Measurements from ENCODE around the gene HOXA4. TPM values are rescaled to one million over a fixed set of nuclear protein-coding genes. Genes with fewer than 3 reads are reported as not detected.

The HOXA4 gene
- total RNA-seq, 1 donor from 2014 or later, result 4.1 TPM

GRCh38 chr7:27158436-27159265 is 28.1 kb upstream of the HOXA4 start:
- DNase-seq (ENCODE audit: low spot score), result no peak

- DNase-seq (ENCODE audit: low spot score), result no peak
Measured at GRCh38 chr7:27157702-27158431, 27.3 kb upstream of the HOXA4 start.

- peak; percentile 17 for DNase-seq (ENCODE audit: low spot score)
Measured at GRCh38 chr7:27156916-27157701, 26.6 kb upstream of the HOXA4 start.

- peak; percentile 85 for DNase-seq (ENCODE audit: low spot score)
Measured at GRCh38 chr7:27156508-27156898, 25.9 kb upstream of the HOXA4 start, which contains the start of gene HOXA7. TSS of gene HOXA7 (minus strand) at chr7:27156675. CDS start at chr7:27156545, 130 bp downstream.

GRCh38 chr7:27155816-27156507 is 25.4 kb upstream of the HOXA4 start:
- no peak for DNase-seq (ENCODE audit: low spot score)

- DNase-seq (ENCODE audit: low spot score), result peak; percentile 48
Measured at GRCh38 chr7:27154901-27155815, 24.6 kb upstream of the HOXA4 start.

GRCh38 chr7:27154369-27154768 is 23.8 kb upstream of the HOXA4 start:
- no peak for DNase-seq (ENCODE audit: low spot score)

GRCh38 chr7:27153526-27153925 is 23.0 kb upstream of the HOXA4 start:
- DNase-seq (ENCODE audit: low spot score), result no peak

- DNase-seq (ENCODE audit: low spot score), result peak; percentile 40
Measured at GRCh38 chr7:27152816-27153442, 22.4 kb upstream of the HOXA4 start.

GRCh38 chr7:27151931-27152815 is 21.6 kb upstream of the HOXA4 start, which contains the start of gene HOXA3:
TSS of gene HOXA3 (minus strand) at chr7:27152583. CDS start at chr7:27110640, 41,943 bp downstream.
- peak; percentile 93 for DNase-seq (ENCODE audit: low spot score)

GRCh38 chr7:27151341-27151930 is 20.9 kb upstream of the HOXA4 start:
- DNase-seq (ENCODE audit: low spot score), result peak; percentile 26

GRCh38 chr7:27150568-27151340 is 20.2 kb upstream of the HOXA4 start:
- DNase-seq (ENCODE audit: low spot score), result peak; percentile 89

GRCh38 chr7:27149842-27150567 is 19.4 kb upstream of the HOXA4 start:
- no peak for DNase-seq (ENCODE audit: low spot score)

- DNase-seq (ENCODE audit: low spot score), result peak; percentile 67
Measured at GRCh38 chr7:27148756-27149641, 18.4 kb upstream of the HOXA4 start.

- DNase-seq (ENCODE audit: low spot score), result peak; percentile 55
Measured at GRCh38 chr7:27148031-27148755, 17.6 kb upstream of the HOXA4 start.
